GM04503 (cell line): ENCODE results near the gene LGALS13.
"Not testable (repeated sequence)": the region's sequence is repeated elsewhere in the genome, so short reads cannot be mapped to it uniquely, and the experiment has no call there.

ENCODE experiments used
- DNase-seq: peaks from one replicate; pipeline ENCODE4 v3.0.0-alpha.2; 2012; ENCODE audit warnings: low read depth

The LGALS13 gene

GRCh38 chr19:39617745-39618144 lies 15.4 kb downstream of the LGALS13 start:
- no peak for DNase-seq

GRCh38 chr19:39623946-39624345 lies 21.6 kb downstream of the LGALS13 start:
- no peak for DNase-seq

GRCh38 chr19:39627631-39628030 lies 25.3 kb downstream of the LGALS13 start:
- DNase-seq, result not testable (repeated sequence)

GRCh38 chr19:39631178-39631577 lies 28.9 kb downstream of the LGALS13 start:
- no peak for DNase-seq

- DNase-seq, result no peak
These were observed 29.3 kb downstream of the LGALS13 start for GRCh38 chr19:39631626-39632025.

- DNase-seq, result no peak
These were observed 35.6 kb downstream of the LGALS13 start for GRCh38 chr19:39637891-39638290.

GRCh38 chr19:39641773-39642172 lies 39.4 kb downstream of the LGALS13 start:
- DNase-seq, result no peak

- DNase-seq, result no peak
These were observed 41.3 kb downstream of the LGALS13 start for GRCh38 chr19:39643591-39643990.

GRCh38 chr19:39645800-39646411 lies 43.6 kb downstream of the LGALS13 start:
- no peak for DNase-seq

GRCh38 chr19:39647918-39648317 lies 45.6 kb downstream of the LGALS13 start:
- no peak for DNase-seq

- DNase-seq, result no peak
These were observed 53.3 kb downstream of the LGALS13 start, which contains the start of gene LGALS16 for GRCh38 chr19:39655613-39656012. Gene LGALS16 (plus strand): TSS chr19:39655913. CDS start chr19:39655962, 49 bp downstream.
